Pancreas (tissue), 10 donors: ENCODE data around the gene CLEC14A. TPM values are rescaled to one million over a fixed set of nuclear protein-coding genes. Genes with fewer than 3 reads are reported as not detected.

Source experiments
- ATAC-seq, 4 donors: fragments of 200-7000 bp; cut with Tn5 transposase; one replicate each; pipeline versions ENCODE4 v1.8.0 to v1.9.1; 2020; ENCODE audit warnings: mild to moderate bottlenecking in 4 of 4, moderate library complexity in 4 of 4
- DNase-seq, 6 donors: peaks; one replicate each; pipeline ENCODE4 v3.0.0-alpha.2; 2020
- FAIRE-seq: peaks from 2 replicates; lab custom pipeline; 2012; peaks lifted over from hg19 to GRCh38; lab: Jason Lieb, UNC
- H3K27ac ChIP-seq, 4 donors: fragments of 200-600 bp; sonication (generic); 1 replicate in 3 of 4; 2 replicates in 1 of 4; pipeline versions ENCODE4 v1.5.0 to v1.8.0; 2020
- H3K27me3 ChIP-seq, 4 donors: fragments of 200-600 bp; one replicate each; pipeline ENCODE4 v1.8.0; 2021
- H3K36me3 ChIP-seq, 3 donors: fragments of 200-600 bp; sonication (generic) in 1 of 3; one replicate each; pipeline versions ENCODE4 v1.5.0 to v1.8.0; 2020 to 2021
- H3K4me1 ChIP-seq, 3 donors: fragments of 200-600 bp; one replicate each; pipeline ENCODE4 v1.8.0; 2021
- H3K4me3 ChIP-seq, 4 donors: fragments of 200-600 bp; sonication (generic) in 2 of 4; one replicate each; pipeline versions ENCODE4 v1.5.0 to v1.8.0; 2020 to 2021
- H3K9me3 ChIP-seq, 4 donors: fragments of 200-600 bp; one replicate each; pipeline ENCODE4 v1.8.0; 2021
- CTCF ChIP-seq, 4 donors: fragments of 200-600 bp; sonication (generic) in 3 of 4; IDR thresholded peaks; one replicate each; pipeline versions ENCODE4 v1.5.0 to v1.8.0; 2021; ENCODE audit warnings: antibody characterized with exemption in 4 of 4
- WGBS, 2 donors: extraction: QIAGEN DNeasy Blood & Tissue Kit; methylation state at CpG; one replicate each; pipeline ENCODE4 v1.1.7; 2013; 5-methylcytosine and 5-hydroxymethylcytosine counted together
- intact Hi-C, 3 donors: fragments of 100-400 bp; cut with DNase I; formaldehyde crosslinking; loops; one replicate each; pipeline versions ENCODE4 v1.11.1 to v1.14.2; 2022
- polyA plus RNA-seq, 2 donors: library from polyadenylated mRNA; stranded (reverse); fragments of 200-250 nt; gene quantifications; one replicate each; pipeline ENCODE4 v1.2.3, GENCODE V29; 2013
- total RNA-seq, 6 donors: library from RNA; stranded (reverse); fragmentation: NEBNext Ultra II Directional in 4 of 6; extraction: Animal tissue kit (Norgen Biotek cat#: 25700) in 4 of 6; gene quantifications; one replicate each; pipeline versions ENCODE4 v1.2.1 to v1.2.4, GENCODE V29; 2021 to 2023
- donor health status: healthy with polysubstance abuse.
- donor health status: DM: no; HTN: no; CAD: no; lungs with moderate emphysema.
- donor health status: DM: no; HTN: no; CAD: no.
- donor health status: control.
- donor health status: control.
- donor health status: Bipolar disorder and iron deficiency.
- donor health status: DM: yes; HTN: yes; CAD: no.
- donor health status: DM: no; HTN: no; CAD: no.
- donor health status: DM: no; HTN: no; CAD: no.
- donor health status: DM: yes; HTN: yes; CAD: no.

The CLEC14A gene
- total and polyA plus RNA-seq, 8 donors: 2.6 to 7.5 (median 3.5) TPM

GRCh38 chr14:38238332-38238731, 17.6 kb downstream of the CLEC14A start:
- FAIRE-seq (no peak), DNase-seq (no peak), ATAC-seq (no peak)
- intact Hi-C loops: no loop called here
- Histone ChIP-seq H3K4me1 (no peaks in the 10 kb centered on the region), H3K27me3 (no peaks in the 10 kb centered on the region), H3K4me3 (no peak overlapping the region), H3K27ac (no peak overlapping the region), H3K9me3 (no peaks in the 10 kb centered on the region), H3K36me3 (no peaks in the 10 kb centered on the region)
- no peak for TF ChIP-seq CTCF (IDR thresholded peaks at IDR 0.05)
- WGBS, 2 donors: 94 to 100% methylated on average over 1 of the region's 1 CpG

GRCh38 chr14:38233218-38233617, 22.7 kb downstream of the CLEC14A start:
- H3K36me3 ChIP-seq: no peaks in the 10 kb centered on the region
- intact Hi-C loops: no loop called here
- ATAC-seq (no peak), FAIRE-seq (no peak), DNase-seq (no peak)
- no peaks in the 10 kb centered on the region for H3K27me3 ChIP-seq
- H3K4me1 ChIP-seq: no peaks in the 10 kb centered on the region
- no peaks in the 10 kb centered on the region for H3K9me3 ChIP-seq
- H3K4me3 ChIP-seq: no peak overlapping the region
- no peak overlapping the region for H3K27ac ChIP-seq
- 28 to 31% methylated on average over 5 of the region's 5 CpGs for WGBS, 2 donors
- no peak for TF ChIP-seq CTCF (IDR thresholded peaks at IDR 0.05)

- Histone ChIP-seq H3K27me3 (no peaks in the 10 kb centered on the region), H3K4me1 (no peaks in the 10 kb centered on the region), H3K9me3 (no peaks in the 10 kb centered on the region), H3K27ac (no peak overlapping the region), H3K36me3 (no peaks in the 10 kb centered on the region), H3K4me3 (no peak overlapping the region)
- TF ChIP-seq CTCF (IDR thresholded peaks at IDR 0.05): no peak
- DNase-seq (no peak), ATAC-seq (no peak), FAIRE-seq (no peak)
- 63 to 68% methylated on average over 3 of the region's 3 CpGs for WGBS, 2 donors
- intact Hi-C loops: no loop called here
Measured at GRCh38 chr14:38226366-38226765, 29.5 kb downstream of the CLEC14A start.

GRCh38 chr14:38225946-38226345, 29.9 kb downstream of the CLEC14A start:
- no peak for TF ChIP-seq CTCF (IDR thresholded peaks at IDR 0.05)
- FAIRE-seq: no peak
- Histone ChIP-seq H3K27ac (no peak overlapping the region), H3K36me3 (no peaks in the 10 kb centered on the region), H3K4me1 (no peaks in the 10 kb centered on the region), H3K4me3 (no peak overlapping the region), H3K27me3 (no peaks in the 10 kb centered on the region), H3K9me3 (no peaks in the 10 kb centered on the region)
- WGBS, 2 donors: 62 to 83% methylated on average over 2 of the region's 2 CpGs
- no peak for DNase-seq
- ATAC-seq: no peak
- intact Hi-C loops: no loop called here

- no peaks in the 10 kb centered on the region for H3K36me3 ChIP-seq
- no peaks in the 10 kb centered on the region for H3K4me1 ChIP-seq
- DNase-seq (no peak), FAIRE-seq (no peak), ATAC-seq (no peak)
- H3K9me3 ChIP-seq: no peaks in the 10 kb centered on the region
- intact Hi-C loops: no loop called here
- H3K4me3 ChIP-seq: no peak overlapping the region
- no peak overlapping the region for H3K27ac ChIP-seq
- H3K27me3 ChIP-seq: no peaks in the 10 kb centered on the region
- no peak for TF ChIP-seq CTCF (IDR thresholded peaks at IDR 0.05)
Measured at GRCh38 chr14:38224338-38224737, 31.6 kb downstream of the CLEC14A start.
